DMS153 (cell line): ENCODE results near the gene FAM180A.

Experiments
- DNase-seq: peaks from one replicate; lab custom pipeline; 2025; lab: John Stamatoyannopoulos, UW

FAM180A gene

GRCh38 chr7:135683609-135684008 lies 65.0 kb downstream of the FAM180A start:
- no peak for DNase-seq

- DNase-seq = no peak
Observed at GRCh38 chr7:135682191-135682590, 66.4 kb downstream of the FAM180A start.

DNA sequence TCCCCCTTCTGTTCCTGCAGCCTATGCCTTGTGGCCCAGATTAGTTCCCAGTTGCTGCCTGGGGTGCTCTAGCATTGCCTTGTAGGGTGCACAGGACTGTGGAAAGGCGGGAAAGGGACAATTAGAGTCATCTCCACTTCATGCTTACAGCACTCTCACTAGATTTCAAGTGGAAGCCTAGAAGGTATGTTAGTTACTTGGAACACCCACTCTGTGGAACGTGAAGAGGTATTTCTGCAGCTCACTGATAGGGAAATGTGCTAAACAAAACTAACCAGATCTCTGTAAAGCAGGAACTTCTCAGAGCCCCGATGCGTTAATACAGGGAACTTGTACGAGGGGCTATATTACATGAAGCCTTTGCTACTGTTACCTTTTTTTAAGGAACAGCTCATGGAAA lies 66.9 kb downstream of the FAM180A start:
- DNase-seq = no peak
